ENCODE results near the gene ZGPAT. TPM values are rescaled to one million over a fixed set of nuclear protein-coding genes. Genes with fewer than 3 reads are reported as not detected.
A peak's percentile ranks its signal among the peaks of the same experiment; 100 is the strongest.

The ZGPAT gene
- total RNA-seq, 1 experiment from 2014 or later: 27.2 TPM

GRCh38 chr20:63695424-63696305 is 12.2 kb upstream of the ZGPAT start:
- Histone ChIP-seq H2AFZ (no peak overlapping the region), H3K27me3 (ENCODE audit: insufficient read depth, low read depth) (no peaks in the 10 kb centered on the region), H3F3A (ENCODE audit: insufficient read depth, low read depth) (peaks cover 63% of the 10 kb centered on the region), H3K79me2 (ENCODE audit: low read depth) (0 out of 2 replicates have a peak, but pooled peaks cover 5% of the 10 kb centered on the region), H3K4me2 (no peak overlapping the region), H3K4me3 (no peak overlapping the region), H3K4me1 (replicated peaks; ENCODE audit: insufficient read depth) (peaks cover 36% of the 10 kb centered on the region), H3K27ac (no peak overlapping the region), H3K9me2 (ENCODE audit: insufficient read depth) (no peaks in the 10 kb centered on the region), H3K9me3 (ENCODE audit: insufficient read depth, low read depth) (no peaks in the 10 kb centered on the region), H4K20me1 (ENCODE audit: insufficient read depth) (0 out of 2 replicates have a peak, but pooled peaks cover 3% of the 10 kb centered on the region), H3K36me3 (ENCODE audit: low read depth) (no peaks in the 10 kb centered on the region)
- peak in 1 of 2 experiments; percentile 33 for DNase-seq
- TF ChIP-seq EZH2 (IDR thresholded peaks at IDR 0.05; ENCODE audit: low read depth) (no peak), CTCF (conservative IDR thresholded peaks at IDR 0.05) (no peak)
- intact Hi-C loops (cut with micrococcal nuclease; ENCODE audit: unreplicated experiment): no loop called here
- ChIA-PET POLR2A (ENCODE audit: unreplicated experiment) (interaction anchor here (0.6 to 0.7 kb wide), 2 partner anchors 12 to 14 kb away, joined by 3 read pairs; partner anchors contain the start of genes ARFRP1 and ZGPAT), CTCF (no interaction called here)
- no TSS peak for BruUV-seq (replicated peaks)

GRCh38 chr20:63696306-63696627 is 11.6 kb upstream of the ZGPAT start:
- no peaks in the 10 kb centered on the region for H3K9me2 ChIP-seq (ENCODE audit: insufficient read depth)
- no peak for TF ChIP-seq EZH2 (IDR thresholded peaks at IDR 0.05; ENCODE audit: low read depth)
- TF ChIP-seq CTCF (conservative IDR thresholded peaks at IDR 0.05): no peak
- peak in 1 of 2 experiments; percentile 28 for DNase-seq
- H3K79me2 ChIP-seq (ENCODE audit: low read depth): 0 out of 2 replicates have a peak, but pooled peaks cover 5% of the 10 kb centered on the region
- H3K4me1 ChIP-seq (replicated peaks; ENCODE audit: insufficient read depth): peaks cover 30% of the 10 kb centered on the region
- ChIA-PET POLR2A (ENCODE audit: unreplicated experiment) (interaction anchor here (0.6 to 0.7 kb wide), 2 partner anchors 12 to 15 kb away, joined by 3 read pairs; partner anchors contain the start of genes ARFRP1 and ZGPAT), CTCF (no interaction called here)
- H3K36me3 ChIP-seq (ENCODE audit: low read depth): no peaks in the 10 kb centered on the region
- 0 out of 2 replicates have a peak, but pooled peaks cover 3% of the 10 kb centered on the region for H4K20me1 ChIP-seq (ENCODE audit: insufficient read depth)
- peaks cover 63% of the 10 kb centered on the region for H3F3A ChIP-seq (ENCODE audit: insufficient read depth, low read depth)
- no peaks in the 10 kb centered on the region for H3K9me3 ChIP-seq (ENCODE audit: insufficient read depth, low read depth)
- H2AFZ ChIP-seq: no peak overlapping the region
- H3K4me2 ChIP-seq: no peak overlapping the region
- BruUV-seq (replicated peaks): no TSS peak
- intact Hi-C loops (cut with micrococcal nuclease; ENCODE audit: unreplicated experiment): no loop called here
- H3K27ac ChIP-seq: no peak overlapping the region
- no peak overlapping the region for H3K4me3 ChIP-seq
- no peaks in the 10 kb centered on the region for H3K27me3 ChIP-seq (ENCODE audit: insufficient read depth, low read depth)

- no peaks in the 10 kb centered on the region for H3K9me2 ChIP-seq (ENCODE audit: insufficient read depth)
- H3K4me1 ChIP-seq (replicated peaks; ENCODE audit: insufficient read depth): peaks cover 25% of the 10 kb centered on the region
- H3K4me2 ChIP-seq: no peak within 1 kb of the TSS
- peak in 1 of 2 experiments; percentile 32 for DNase-seq
- 0 out of 2 replicates have a peak, but pooled peaks cover 3% of the 10 kb centered on the region for H4K20me1 ChIP-seq (ENCODE audit: insufficient read depth)
- no peak within 1 kb of the TSS for H3K27ac ChIP-seq
- TF ChIP-seq CTCF (conservative IDR thresholded peaks at IDR 0.05): no peak
- TF ChIP-seq EZH2 (IDR thresholded peaks at IDR 0.05; ENCODE audit: low read depth): no peak
- H3K4me3 ChIP-seq: no peak within 1 kb of the TSS
- peaks cover 61% of the 10 kb centered on the region for H3F3A ChIP-seq (ENCODE audit: insufficient read depth, low read depth)
- 0 out of 2 replicates have a peak, but pooled peaks cover 5% of the 10 kb centered on the region for H3K79me2 ChIP-seq (ENCODE audit: low read depth)
- H3K36me3 ChIP-seq (ENCODE audit: low read depth): no peaks in the 10 kb centered on the region
- no peak within 1 kb of the TSS for H2AFZ ChIP-seq
- no peaks in the 10 kb centered on the region for H3K9me3 ChIP-seq (ENCODE audit: insufficient read depth, low read depth)
- BruUV-seq (replicated peaks): no TSS peak
- CTCF ChIA-PET: no interaction called here
- H3K27me3 ChIP-seq (ENCODE audit: insufficient read depth, low read depth): no peaks in the 10 kb centered on the region
- POLR2A ChIA-PET (ENCODE audit: unreplicated experiment): interaction anchor here (0.7 kb wide), 1 partner anchor 43 kb away, joined by 3 read pairs; the partner anchor contains the start of gene SLC2A4RG
- intact Hi-C loops (cut with micrococcal nuclease; ENCODE audit: unreplicated experiment): no loop called here
Measured at GRCh38 chr20:63696628-63697356, 11.0 kb upstream of the ZGPAT start, which contains the start of gene TNFRSF6B. Gene TNFRSF6B, plus strand, starts transcription at chr20:63696652. Its CDS starts 116 bp downstream, at chr20:63696768.
